ENCODE data around the gene PRPS1. TPM values are rescaled to one million over a fixed set of nuclear protein-coding genes. Genes with fewer than 3 reads are reported as not detected.

The PRPS1 gene
- total and polyA plus RNA-seq, 9 of the 15 experiments (the other 6 are each of a cell fraction or from before 2014, with no cell fraction given): 47.8 to 175 (median 79.6) TPM

DNA sequence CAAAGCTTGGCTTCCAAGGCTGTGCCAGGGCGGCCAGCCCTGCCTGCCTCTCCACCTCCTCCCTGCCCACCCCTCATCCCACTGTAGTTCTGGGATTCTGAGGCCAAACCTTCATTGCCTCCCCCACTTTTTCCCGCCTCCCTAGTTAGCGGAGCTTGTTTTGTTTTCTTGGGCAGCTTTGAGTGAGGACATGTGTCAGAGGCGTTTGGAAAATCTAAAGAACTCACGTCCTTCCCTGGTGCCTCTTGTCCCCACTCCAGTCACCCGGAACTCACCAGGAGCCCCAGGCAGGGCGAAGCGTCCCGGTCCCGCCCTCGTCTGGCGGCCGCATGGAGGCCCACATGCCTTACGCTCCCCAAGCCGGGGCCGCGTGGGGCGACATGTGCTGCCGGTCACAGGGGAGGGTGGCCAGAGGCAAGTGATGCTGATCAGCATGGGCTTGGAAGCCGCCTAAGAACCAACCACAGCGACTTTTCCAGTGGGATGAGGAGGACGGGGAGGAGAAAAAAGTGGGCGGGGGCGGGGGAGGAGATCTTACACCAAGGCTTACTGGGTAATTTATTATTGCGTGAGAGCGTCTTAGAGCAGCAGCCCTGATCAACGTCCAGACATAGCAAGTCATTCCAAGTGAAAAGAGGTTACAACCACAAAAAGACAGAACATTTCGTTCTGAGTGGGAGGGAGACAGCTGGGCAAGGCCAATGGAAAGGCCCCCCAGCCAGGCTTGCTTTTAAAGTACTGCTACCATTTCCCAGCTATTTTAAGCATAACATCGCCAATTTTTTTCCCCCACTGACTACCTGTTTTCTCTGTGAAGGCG lies 48.5 kb downstream of the PRPS1 start (continued):
- no peak for TF ChIP-seq ARID2 (IDR thresholded peaks at IDR 0.05)
- TF ChIP-seq GMEB1 (CRISPR knock-in tag; IDR thresholded peaks at IDR 0.05): no peak
- TF ChIP-seq E2F1 (CRISPR knock-in tag; IDR thresholded peaks at IDR 0.05): no peak
- no peak for TF ChIP-seq ZNF780A (CRISPR knock-in tag; IDR thresholded peaks at IDR 0.05)
- TF ChIP-seq, protein P1, sequence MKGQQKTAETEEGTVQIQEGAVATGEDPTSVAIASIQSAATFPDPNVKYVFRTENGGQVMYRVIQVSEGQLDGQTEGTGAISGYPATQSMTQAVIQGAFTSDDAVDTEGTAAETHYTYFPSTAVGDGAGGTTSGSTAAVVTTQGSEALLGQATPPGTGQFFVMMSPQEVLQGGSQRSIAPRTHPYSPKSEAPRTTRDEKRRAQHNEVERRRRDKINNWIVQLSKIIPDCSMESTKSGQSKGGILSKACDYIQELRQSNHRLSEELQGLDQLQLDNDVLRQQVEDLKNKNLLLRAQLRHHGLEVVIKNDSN (CRISPR knock-in tag; IDR thresholded peaks at IDR 0.05): peak; percentile 49; the same call in 1 of the 2 replicates
- TF ChIP-seq RAD21 (CRISPR knock-in tag; conservative IDR thresholded peaks at IDR 0.05 in 1 of 2, IDR thresholded peaks at IDR 0.05 in 1 of 2): no peak
- peak; percentile 50; the same call in 1 of the 2 replicates for TF ChIP-seq NFRKB (IDR thresholded peaks at IDR 0.05; ENCODE audit: low read depth)
- TF ChIP-seq ZBTB9 (CRISPR knock-in tag; IDR thresholded peaks at IDR 0.05): no peak
- no peak for TF ChIP-seq SMARCA4 (IDR thresholded peaks at IDR 0.05)
- TF ChIP-seq CXXC5 (CRISPR knock-in tag; IDR thresholded peaks at IDR 0.05): peak; percentile 62
- TF ChIP-seq ZNF609 (CRISPR knock-in tag; IDR thresholded peaks at IDR 0.05; ENCODE audit: borderline replicate concordance): no peak
- 0 out of 2 replicates have a peak, but pooled peaks have one; percentile 18 for TF ChIP-seq JUND (IDR thresholded peaks at IDR 0.05; ENCODE audit: borderline replicate concordance, low read depth, low read length)
- no peak; the same call in 2 of the 3 replicates for TF ChIP-seq JUND (tag; IDR thresholded peaks at IDR 0.05; ENCODE audit: borderline replicate concordance, low read depth, low read length)
- TF ChIP-seq FOXK1 (CRISPR knock-in tag; IDR thresholded peaks at IDR 0.05; ENCODE audit: borderline replicate concordance): no peak
- no peak for TF ChIP-seq SNRNP70 (optimal IDR thresholded peaks at IDR 0.05; ENCODE audit: low read depth, low read length)
- no peak for TF ChIP-seq FIP1L1 (IDR thresholded peaks at IDR 0.05; ENCODE audit: low read depth, low read length, poor library complexity, severe bottlenecking)
